Subcutaneous abdominal adipose tissue (tissue), 5 donors: Measurements from ENCODE around the gene CCDC191.

Source experiments
- H3K27ac ChIP-seq: one replicate; pipeline ENCODE4 v1.7.0; 2013; ENCODE audit warnings: low read depth, mild to moderate bottlenecking, inconsistent platforms, low read length, moderate library complexity
- H3K27me3 ChIP-seq, 5 donors: one replicate each; pipeline ENCODE4 v1.7.0; 2013; ENCODE audit warnings: low read length in 5 of 5, inconsistent platforms in 1 of 5; ENCODE audit not compliant: control insufficient read depth in 5 of 5, insufficient read depth in 4 of 5
- H3K36me3 ChIP-seq, 5 donors: one replicate each; pipeline ENCODE4 v1.7.0; 2013; ENCODE audit warnings: low read length in 5 of 5; ENCODE audit not compliant: control insufficient read depth in 5 of 5, insufficient read depth in 5 of 5
- H3K4me1 ChIP-seq, 5 donors: one replicate each; pipeline ENCODE4 v1.7.0; 2013; ENCODE audit warnings: low read length in 5 of 5, mild to moderate bottlenecking in 3 of 5, moderate library complexity in 1 of 5; ENCODE audit not compliant: control insufficient read depth in 5 of 5, insufficient read depth in 5 of 5
- H3K4me3 ChIP-seq, 5 donors: one replicate each; pipeline ENCODE4 v1.7.0; 2013; ENCODE audit warnings: low read length in 5 of 5, low read depth in 1 of 5
- H3K9ac ChIP-seq, 5 donors: one replicate each; pipeline ENCODE4 v1.7.0; 2013; ENCODE audit warnings: low read length in 5 of 5, mild to moderate bottlenecking in 4 of 5, moderate library complexity in 3 of 5
- H3K9me3 ChIP-seq, 5 donors: one replicate each; pipeline ENCODE4 v1.7.0; 2013; ENCODE audit warnings: low read length in 5 of 5; ENCODE audit not compliant: control insufficient read depth in 5 of 5
- donor health status: healthy.
- donor health status: healthy.
- donor health status: healthy.
- donor health status: healthy.
- donor health status: healthy.

CCDC191 gene

GRCh38 chr3:114089675-114090074 is 33.3 kb upstream of the CCDC191 start:
- H3K9me3 ChIP-seq, result no peaks in the 10 kb centered on the region

DNA sequence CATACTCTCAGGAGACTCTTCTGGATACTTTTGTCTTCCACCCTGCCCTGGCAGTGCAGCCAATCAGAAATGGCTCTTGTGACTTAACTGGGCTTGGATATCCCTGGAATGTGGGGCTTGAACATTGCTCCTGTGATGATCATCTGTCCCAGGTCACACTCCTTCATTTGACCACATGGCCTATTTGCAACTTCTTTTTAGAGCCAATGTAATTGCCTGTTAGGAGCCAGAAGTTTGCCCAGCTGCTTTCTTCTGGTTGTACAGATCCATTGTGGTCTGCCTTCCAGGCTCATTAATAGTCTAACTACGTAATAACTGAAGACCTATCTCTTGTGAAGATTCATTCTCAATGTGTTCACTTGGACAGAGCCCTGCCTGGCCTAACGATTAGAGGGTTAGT is 30.0 kb upstream of the CCDC191 start:
- no peaks in the 10 kb centered on the region for H3K27me3 ChIP-seq
- peaks cover 35 to 57% (median 35%) of the 10 kb centered on the region in 5 donors for H3K36me3 ChIP-seq
- no peak overlapping the region for H3K9ac ChIP-seq
- no peak overlapping the region for H3K4me3 ChIP-seq
- no peaks in the 10 kb centered on the region for H3K4me1 ChIP-seq
- H3K27ac ChIP-seq, result no peak overlapping the region
- no peaks in the 10 kb centered on the region for H3K9me3 ChIP-seq

More at GRCh38 chr3:114089675-114090074, 33.3 kb upstream of the CCDC191 start:
- Histone ChIP-seq H3K4me1 (peaks cover 0 to 16% (median 0%) of the 10 kb centered on the region in 5 donors), H3K27ac (no peak overlapping the region), H3K4me3 (no peak overlapping the region), H3K36me3 (peaks cover 18 to 31% (median 23%) of the 10 kb centered on the region in 5 donors), H3K9ac (no peak overlapping the region), H3K27me3 (no peaks in the 10 kb centered on the region)

GRCh38 chr3:114083112-114083511 is 26.8 kb upstream of the CCDC191 start:
- peaks cover 41 to 73% (median 52%) of the 10 kb centered on the region in 5 donors for H3K36me3 ChIP-seq
- H3K4me1 ChIP-seq, result no peaks in the 10 kb centered on the region
- H3K27me3 ChIP-seq, result no peaks in the 10 kb centered on the region
- no peaks in the 10 kb centered on the region for H3K9me3 ChIP-seq
- H3K9ac ChIP-seq, result no peak overlapping the region
- H3K27ac ChIP-seq, result no peak overlapping the region
- no peak overlapping the region for H3K4me3 ChIP-seq

- H3K36me3 ChIP-seq, result peaks cover 47 to 77% (median 57%) of the 10 kb centered on the region in 5 donors
- no peaks in the 10 kb centered on the region for H3K27me3 ChIP-seq
- no peak overlapping the region for H3K27ac ChIP-seq
- H3K4me3 ChIP-seq, result no peak overlapping the region
- H3K9me3 ChIP-seq, result no peaks in the 10 kb centered on the region
- no peaks in the 10 kb centered on the region for H3K4me1 ChIP-seq
- no peak overlapping the region for H3K9ac ChIP-seq
Observed at GRCh38 chr3:114081037-114081436, 24.7 kb upstream of the CCDC191 start.

GRCh38 chr3:114080201-114080600 is 23.9 kb upstream of the CCDC191 start:
- Histone ChIP-seq H3K9me3 (no peaks in the 10 kb centered on the region), H3K27ac (no peak overlapping the region), H3K27me3 (no peaks in the 10 kb centered on the region), H3K36me3 (peaks cover 45 to 77% (median 51%) of the 10 kb centered on the region in 5 donors), H3K9ac (no peak overlapping the region), H3K4me1 (no peaks in the 10 kb centered on the region), H3K4me3 (no peak overlapping the region)

DNA sequence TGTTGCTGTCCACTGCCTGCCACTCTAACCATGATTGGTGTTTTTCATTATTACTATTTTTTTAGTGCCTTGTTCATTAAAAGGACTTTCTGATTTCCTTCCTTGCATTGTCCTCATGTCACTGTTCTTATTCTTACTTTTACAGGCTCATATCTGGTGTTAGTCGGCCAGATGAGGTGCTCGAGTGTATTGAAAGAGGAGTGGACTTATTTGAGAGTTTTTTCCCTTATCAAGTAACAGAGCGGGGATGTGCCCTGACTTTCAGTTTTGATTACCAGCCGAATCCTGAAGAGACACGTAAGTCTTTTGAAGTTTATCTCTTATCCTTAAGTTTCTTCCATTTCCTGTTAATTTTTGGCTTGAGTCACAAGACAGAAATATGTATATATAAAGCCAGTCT is 23.4 kb upstream of the CCDC191 start:
- H3K36me3 ChIP-seq, result peaks cover 45 to 79% (median 53%) of the 10 kb centered on the region in 5 donors
- H3K27me3 ChIP-seq, result no peaks in the 10 kb centered on the region
- no peaks in the 10 kb centered on the region for H3K9me3 ChIP-seq
- H3K9ac ChIP-seq, result no peak overlapping the region
- H3K4me3 ChIP-seq, result peak overlapping the region in 1 of 5 donors; percentile 17
- H3K27ac ChIP-seq, result no peak overlapping the region
- no peaks in the 10 kb centered on the region for H3K4me1 ChIP-seq

DNA sequence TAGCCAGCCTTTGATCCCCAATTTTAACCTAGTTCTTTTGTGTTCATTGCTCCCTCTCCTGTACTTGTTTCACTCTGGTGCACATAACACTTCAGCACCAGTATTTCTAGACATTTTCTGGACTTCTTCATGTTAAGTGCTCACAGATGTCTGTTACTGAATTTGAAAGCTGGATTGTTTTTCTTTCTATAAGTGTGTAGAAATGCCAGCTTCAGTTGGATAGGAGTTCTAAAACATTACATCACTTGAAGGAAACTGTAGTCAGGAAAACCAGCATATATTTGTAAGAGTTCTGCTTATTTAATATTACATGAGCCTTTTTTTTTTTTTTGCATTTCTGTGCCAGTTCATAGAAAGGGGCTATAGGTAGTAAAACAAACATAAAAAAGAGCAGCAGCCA is 21.8 kb upstream of the CCDC191 start:
- Histone ChIP-seq H3K9me3 (no peaks in the 10 kb centered on the region), H3K4me1 (no peaks in the 10 kb centered on the region), H3K36me3 (peaks cover 56 to 85% (median 62%) of the 10 kb centered on the region in 5 donors), H3K27ac (no peak overlapping the region), H3K4me3 (no peak overlapping the region), H3K9ac (no peak overlapping the region), H3K27me3 (no peaks in the 10 kb centered on the region)

GRCh38 chr3:114076711-114077110 is 20.4 kb upstream of the CCDC191 start:
- Histone ChIP-seq H3K9ac (no peak overlapping the region), H3K27me3 (no peaks in the 10 kb centered on the region), H3K9me3 (no peaks in the 10 kb centered on the region), H3K27ac (no peak overlapping the region), H3K36me3 (peaks cover 55 to 85% (median 67%) of the 10 kb centered on the region in 5 donors), H3K4me3 (no peak overlapping the region), H3K4me1 (no peaks in the 10 kb centered on the region)

GRCh38 chr3:114071786-114072185 is 15.5 kb upstream of the CCDC191 start:
- peak overlapping the region in 1 of 5 donors; percentile 14 for H3K9ac ChIP-seq
- no peaks in the 10 kb centered on the region for H3K27me3 ChIP-seq
- H3K9me3 ChIP-seq, result no peaks in the 10 kb centered on the region
- no peaks in the 10 kb centered on the region for H3K4me1 ChIP-seq
- peaks cover 52 to 78% (median 69%) of the 10 kb centered on the region in 5 donors for H3K36me3 ChIP-seq
- no peak overlapping the region for H3K4me3 ChIP-seq
- no peak overlapping the region for H3K27ac ChIP-seq

DNA sequence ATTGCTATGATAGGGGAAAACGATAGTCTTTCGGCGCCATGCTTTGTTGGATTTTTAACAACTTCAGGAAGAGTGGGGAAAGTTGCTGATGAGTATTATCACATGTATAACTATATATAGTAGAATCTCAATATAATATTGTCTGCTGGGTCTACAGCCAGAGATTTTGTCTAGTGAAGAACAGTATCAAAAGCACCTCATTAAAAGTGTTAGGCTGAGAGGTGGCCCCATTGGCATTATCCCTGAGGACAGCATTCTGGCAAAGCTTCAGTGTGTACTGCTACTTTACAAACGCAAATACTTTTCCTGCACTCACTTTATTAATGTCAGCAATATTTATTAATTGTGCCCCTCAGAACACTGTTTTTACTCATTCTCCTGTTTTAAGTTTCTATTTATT is 12.0 kb upstream of the CCDC191 start:
- Histone ChIP-seq H3K27me3 (no peaks in the 10 kb centered on the region), H3K36me3 (peaks cover 38 to 57% (median 49%) of the 10 kb centered on the region in 5 donors), H3K27ac (no peak overlapping the region), H3K4me3 (no peak overlapping the region), H3K9me3 (no peaks in the 10 kb centered on the region), H3K4me1 (no peaks in the 10 kb centered on the region), H3K9ac (no peak overlapping the region)

DNA sequence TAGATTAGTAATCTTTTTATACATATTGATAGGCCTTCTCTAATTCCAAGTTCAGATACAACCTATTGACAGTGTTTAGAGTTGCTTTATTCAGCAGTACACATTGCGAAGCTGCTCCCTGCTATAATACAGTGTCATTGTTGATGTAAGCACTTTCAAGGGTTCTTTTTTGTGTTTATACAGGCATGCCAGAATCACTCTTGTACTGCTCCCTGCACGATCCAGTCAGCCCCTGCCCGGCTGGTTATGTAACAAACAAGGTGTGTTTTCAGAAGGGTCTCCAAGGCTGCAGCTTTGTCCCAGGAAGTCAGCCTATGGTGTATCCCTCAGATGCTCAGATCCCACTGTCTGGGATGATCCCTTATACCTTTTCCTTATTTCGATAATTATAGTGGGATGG is 11.5 kb upstream of the CCDC191 start:
- Histone ChIP-seq H3K27ac (no peak overlapping the region), H3K36me3 (peaks cover 38 to 53% (median 44%) of the 10 kb centered on the region in 5 donors)

More for the DNA sequence above, 11.5 kb upstream of the CCDC191 start:
- H3K4me1 ChIP-seq, result no peaks in the 10 kb centered on the region
- H3K4me3 ChIP-seq, result no peak overlapping the region
- H3K9ac ChIP-seq, result no peak overlapping the region
- H3K27me3 ChIP-seq, result no peaks in the 10 kb centered on the region
- no peaks in the 10 kb centered on the region for H3K9me3 ChIP-seq
